OCI-M2 (cell line): Measurements from ENCODE around the gene TMEM271.
"Not testable (repeated sequence)": the region's sequence is repeated elsewhere in the genome, so short reads cannot be mapped to it uniquely, and the experiment has no call there.

Experiments used
- DNase-seq: peaks from one replicate; lab custom pipeline; 2025; ENCODE audit not compliant: unreplicated experiment; lab: John Stamatoyannopoulos, UW

Gene TMEM271

GRCh38 chr4:610411-611261 is 34.5 kb upstream of the TMEM271 start:
- DNase-seq: no peak

- no peak for DNase-seq
Observed at GRCh38 chr4:609400-610050, 33.4 kb upstream of the TMEM271 start.

GRCh38 chr4:608236-608635 is 32.1 kb upstream of the TMEM271 start:
- no peak for DNase-seq

- DNase-seq: no peak
Observed at GRCh38 chr4:605702-606425, 29.8 kb upstream of the TMEM271 start.

GRCh38 chr4:604131-604530 is 28.0 kb upstream of the TMEM271 start:
- no peak for DNase-seq

GRCh38 chr4:602559-602942 is 26.5 kb upstream of the TMEM271 start:
- DNase-seq: no peak

- no peak for DNase-seq
Observed at GRCh38 chr4:601612-602558, 25.8 kb upstream of the TMEM271 start.

- no peak for DNase-seq
Observed at GRCh38 chr4:600850-601515, 24.9 kb upstream of the TMEM271 start.

GRCh38 chr4:600166-600565 is 24.1 kb upstream of the TMEM271 start:
- no peak for DNase-seq

- DNase-seq: no peak
Observed at GRCh38 chr4:598925-599324, 22.8 kb upstream of the TMEM271 start.

GRCh38 chr4:592825-593520 is 16.9 kb upstream of the TMEM271 start:
- no peak for DNase-seq

GRCh38 chr4:592178-592577 is 16.1 kb upstream of the TMEM271 start:
- DNase-seq: not testable (repeated sequence)

- DNase-seq: no peak
Observed at GRCh38 chr4:590313-590841, 14.3 kb upstream of the TMEM271 start.

GRCh38 chr4:589219-589963 is 13.3 kb upstream of the TMEM271 start:
- no peak for DNase-seq

GRCh38 chr4:588351-588849 is 12.3 kb upstream of the TMEM271 start:
- no peak for DNase-seq

- DNase-seq: no peak
Observed at GRCh38 chr4:587671-588350, 11.7 kb upstream of the TMEM271 start.

- no peak for DNase-seq
Observed at GRCh38 chr4:583820-584219, 7.7 kb upstream of the TMEM271 start.
